ENCODE measurements around the gene DNAI1. TPM values are rescaled to one million over a fixed set of nuclear protein-coding genes. Genes with fewer than 3 reads are reported as not detected.

Gene DNAI1
- total and polyA plus RNA-seq, 10 of the 15 experiments (the other 5 are each of a cell fraction or from before 2014, with no cell fraction given) = not detected

GRCh38 chr9:34430843-34431437 lies 27.7 kb upstream of the DNAI1 start:
- no peaks in the 10 kb centered on the region for H3K4me1 ChIP-seq (ENCODE audit: control insufficient read depth, insufficient read depth, low read length)
- ChIA-PET POLR2A (interaction anchor here (0.6 kb wide), 1 partner anchor 72 kb away, joined by 5 read pairs; no protein-coding TSS in a partner anchor), CTCF (interaction anchor here (0.6 to 1.8 kb wide), 6 partner anchors 27 to 173 kb away, joined by 3 to 8 read pairs (median 4); no protein-coding TSS in a partner anchor), RAD21 (ENCODE audit: unreplicated experiment) (no interaction called here), SMC1A (ENCODE audit: uncharacterized antibody, unreplicated experiment) (interaction anchor here (0.7 kb wide), 1 partner anchor 38 kb away, joined by 3 read pairs; no protein-coding TSS in a partner anchor)
- DNase-seq (ENCODE audit: low read depth, low spot score) (no peak), FAIRE-seq (peak; percentile 61), ATAC-seq (peak; percentile 71)
- no peak overlapping the region for H3K4me2 ChIP-seq (ENCODE audit: control insufficient read depth, insufficient read depth)
- H3K79me2 ChIP-seq (ENCODE audit: control insufficient read depth, insufficient read depth, low read length) = no peaks in the 10 kb centered on the region
- BruUV-seq (replicated peaks) = no TSS peak
- H4K20me1 ChIP-seq (ENCODE audit: control insufficient read depth, insufficient read depth) = peaks cover 4% of the 10 kb centered on the region; the same call in 1 of the 2 replicates
- no peak overlapping the region for H3K4me3 ChIP-seq
- no peaks in the 10 kb centered on the region for H3K27me3 ChIP-seq (replicated peaks in 1 of 2; ENCODE audit: control insufficient read depth in 2 of 2, insufficient read depth in 2 of 2, low read length in 1 of 2)
- H3K9ac ChIP-seq (ENCODE audit: control insufficient read depth, insufficient read depth, low read length) = no peak overlapping the region
- intact Hi-C loops (cut with micrococcal nuclease; ENCODE audit: unreplicated experiment) (no loop called here), in situ Hi-C loops (cut with MboI) (no loop called here)
- no peak overlapping the region for H3K27ac ChIP-seq (ENCODE audit: control insufficient read depth, insufficient read depth)
- TF ChIP-seq PML (IDR thresholded peaks at IDR 0.05; ENCODE audit: low read length) (no peak), REST (IDR thresholded peaks at IDR 0.05; ENCODE audit: low read depth, low read length) (peak; percentile 89)
- no peaks in the 10 kb centered on the region for H3K36me3 ChIP-seq (ENCODE audit: control insufficient read depth in 2 of 2, insufficient read depth in 2 of 2, low read length in 1 of 2)
- no peak overlapping the region for H2AFZ ChIP-seq (ENCODE audit: control insufficient read depth, low read depth, low read length)
- WGBS (ENCODE audit: insufficient coverage, insufficient replicate concordance, low lambda C conversion rate, missing lambda C conversion rate) = 48% methylated on average over 4 of the region's 4 CpGs
- no peaks in the 10 kb centered on the region for H3K9me3 ChIP-seq (replicated peaks; ENCODE audit: control insufficient read depth, insufficient read depth, low read length)

GRCh38 chr9:34431667-34432066 lies 26.9 kb upstream of the DNAI1 start:
- H3K4me3 ChIP-seq = no peak overlapping the region
- BruUV-seq (replicated peaks) = no TSS peak
- H3K9me3 ChIP-seq (replicated peaks; ENCODE audit: control insufficient read depth, insufficient read depth, low read length) = no peaks in the 10 kb centered on the region
- H2AFZ ChIP-seq (ENCODE audit: control insufficient read depth, low read depth, low read length) = no peak overlapping the region
- WGBS (ENCODE audit: insufficient coverage, insufficient replicate concordance, low lambda C conversion rate, missing lambda C conversion rate) = 91% methylated on average over 2 of the region's 2 CpGs
- ChIA-PET POLR2A (no interaction called here), RAD21 (ENCODE audit: unreplicated experiment) (no interaction called here), SMC1A (ENCODE audit: uncharacterized antibody, unreplicated experiment) (interaction anchor here (0.9 kb wide), 1 partner anchor 172 kb away, joined by 3 read pairs; no protein-coding TSS in a partner anchor), CTCF (interaction anchor here (0.6 to 1.8 kb wide), 8 partner anchors 13 to 172 kb away, joined by 3 to 8 read pairs (median 4); no protein-coding TSS in a partner anchor)
- FAIRE-seq (no peak), DNase-seq (ENCODE audit: low read depth, low spot score) (no peak), ATAC-seq (no peak)
- H3K4me1 ChIP-seq (ENCODE audit: control insufficient read depth, insufficient read depth, low read length) = no peaks in the 10 kb centered on the region
- no peaks in the 10 kb centered on the region for H3K79me2 ChIP-seq (ENCODE audit: control insufficient read depth, insufficient read depth, low read length)
- no peaks in the 10 kb centered on the region for H3K27me3 ChIP-seq (replicated peaks in 1 of 2; ENCODE audit: control insufficient read depth in 2 of 2, insufficient read depth in 2 of 2, low read length in 1 of 2)
- no peak overlapping the region for H3K27ac ChIP-seq (ENCODE audit: control insufficient read depth, insufficient read depth)
- intact Hi-C loops (cut with micrococcal nuclease; ENCODE audit: unreplicated experiment) = no loop called here
- in situ Hi-C loops (cut with MboI) = no loop called here
- no peak overlapping the region for H3K9ac ChIP-seq (ENCODE audit: control insufficient read depth, insufficient read depth, low read length)
- no peak overlapping the region for H3K4me2 ChIP-seq (ENCODE audit: control insufficient read depth, insufficient read depth)
- peaks cover 4% of the 10 kb centered on the region; the same call in 1 of the 2 replicates for H4K20me1 ChIP-seq (ENCODE audit: control insufficient read depth, insufficient read depth)
- no peaks in the 10 kb centered on the region for H3K36me3 ChIP-seq (ENCODE audit: control insufficient read depth in 2 of 2, insufficient read depth in 2 of 2, low read length in 1 of 2)
- TF ChIP-seq TCF7 (IDR thresholded peaks at IDR 0.05; ENCODE audit: borderline replicate concordance) = no peak
- TF ChIP-seq SUPT20H (IDR thresholded peaks at IDR 0.05; ENCODE audit: borderline replicate concordance, control insufficient read depth, low read depth, low read length) = no peak
- TF ChIP-seq NFXL1 (IDR thresholded peaks at IDR 0.05; ENCODE audit: borderline replicate concordance) = no peak
- TF ChIP-seq MEF2B (IDR thresholded peaks at IDR 0.05; ENCODE audit: partially characterized antibody, poor library complexity, severe bottlenecking) = no peak
- TF ChIP-seq PRDM15 (CRISPR knock-in tag; IDR thresholded peaks at IDR 0.05) = no peak

Data from GM12878 (cell line).